ENCODE measurements around the gene SPTBN4.

DNA sequence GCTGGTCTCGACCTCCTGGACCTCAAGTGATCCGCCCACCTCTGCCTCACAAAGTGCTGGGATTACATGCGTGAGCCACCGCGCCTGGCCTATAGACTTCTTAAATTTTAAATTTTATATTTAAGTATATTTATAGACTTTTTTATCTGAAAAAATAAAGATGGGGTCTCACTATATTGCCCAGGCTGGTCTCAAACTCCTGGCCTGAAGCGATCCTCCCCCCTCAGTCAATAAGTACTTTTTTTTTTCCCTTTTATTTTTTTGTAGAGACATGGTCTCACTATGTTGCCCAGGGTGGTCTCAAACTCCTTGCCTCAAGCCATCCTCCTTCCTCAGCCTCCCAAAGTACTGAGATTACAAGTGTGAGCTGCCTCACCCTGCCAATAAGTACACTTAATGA lies 42.9 kb upstream of the SPTBN4 start:
- TF ChIP-seq, protein P1, sequence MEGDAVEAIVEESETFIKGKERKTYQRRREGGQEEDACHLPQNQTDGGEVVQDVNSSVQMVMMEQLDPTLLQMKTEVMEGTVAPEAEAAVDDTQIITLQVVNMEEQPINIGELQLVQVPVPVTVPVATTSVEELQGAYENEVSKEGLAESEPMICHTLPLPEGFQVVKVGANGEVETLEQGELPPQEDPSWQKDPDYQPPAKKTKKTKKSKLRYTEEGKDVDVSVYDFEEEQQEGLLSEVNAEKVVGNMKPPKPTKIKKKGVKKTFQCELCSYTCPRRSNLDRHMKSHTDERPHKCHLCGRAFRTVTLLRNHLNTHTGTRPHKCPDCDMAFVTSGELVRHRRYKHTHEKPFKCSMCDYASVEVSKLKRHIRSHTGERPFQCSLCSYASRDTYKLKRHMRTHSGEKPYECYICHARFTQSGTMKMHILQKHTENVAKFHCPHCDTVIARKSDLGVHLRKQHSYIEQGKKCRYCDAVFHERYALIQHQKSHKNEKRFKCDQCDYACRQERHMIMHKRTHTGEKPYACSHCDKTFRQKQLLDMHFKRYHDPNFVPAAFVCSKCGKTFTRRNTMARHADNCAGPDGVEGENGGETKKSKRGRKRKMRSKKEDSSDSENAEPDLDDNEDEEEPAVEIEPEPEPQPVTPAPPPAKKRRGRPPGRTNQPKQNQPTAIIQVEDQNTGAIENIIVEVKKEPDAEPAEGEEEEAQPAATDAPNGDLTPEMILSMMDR (IDR thresholded peaks at IDR 0.05): no peak
- no peak for TF ChIP-seq ZFX (IDR thresholded peaks at IDR 0.05; ENCODE audit: borderline replicate concordance)
